HG03039 (cell line): Measurements from ENCODE around the gene PPP2R5C.
A peak's percentile ranks its signal among the peaks of the same experiment; 100 is the strongest.
"Not testable (repeated sequence)": the region's sequence is repeated elsewhere in the genome, so short reads cannot be mapped to it uniquely, and the experiment has no call there.

Experiments used
- ATAC-seq: cut with Tn5 transposase; IDR thresholded peaks from one replicate; pipeline ENCODE4 v1.9.1; 2021; ENCODE audit warnings: mild to moderate bottlenecking, moderate library complexity; ENCODE audit not compliant: unreplicated experiment

Gene PPP2R5C

GRCh38 chr14:101780390-101780789 is 18.9 kb downstream of the PPP2R5C start:
- ATAC-seq = no peak

DNA sequence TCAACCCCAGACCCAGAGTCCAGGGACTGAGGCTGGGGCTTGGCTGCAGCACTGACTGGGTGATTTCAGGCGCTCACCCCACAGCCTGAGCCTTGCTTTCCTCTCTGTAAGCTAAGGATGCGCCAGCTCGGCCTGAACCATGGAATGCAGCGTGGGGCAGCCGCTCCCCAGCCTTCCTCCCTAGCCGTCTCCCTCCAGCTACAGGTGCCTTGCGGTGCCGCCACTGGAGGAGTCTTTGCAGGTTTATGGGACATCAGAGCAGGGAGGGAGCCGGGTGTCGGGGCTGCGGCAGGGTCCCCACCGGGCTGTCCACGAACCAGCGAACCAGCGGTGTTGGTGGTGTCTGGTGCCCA is 19.4 kb downstream of the PPP2R5C start:
- ATAC-seq = no peak

DNA sequence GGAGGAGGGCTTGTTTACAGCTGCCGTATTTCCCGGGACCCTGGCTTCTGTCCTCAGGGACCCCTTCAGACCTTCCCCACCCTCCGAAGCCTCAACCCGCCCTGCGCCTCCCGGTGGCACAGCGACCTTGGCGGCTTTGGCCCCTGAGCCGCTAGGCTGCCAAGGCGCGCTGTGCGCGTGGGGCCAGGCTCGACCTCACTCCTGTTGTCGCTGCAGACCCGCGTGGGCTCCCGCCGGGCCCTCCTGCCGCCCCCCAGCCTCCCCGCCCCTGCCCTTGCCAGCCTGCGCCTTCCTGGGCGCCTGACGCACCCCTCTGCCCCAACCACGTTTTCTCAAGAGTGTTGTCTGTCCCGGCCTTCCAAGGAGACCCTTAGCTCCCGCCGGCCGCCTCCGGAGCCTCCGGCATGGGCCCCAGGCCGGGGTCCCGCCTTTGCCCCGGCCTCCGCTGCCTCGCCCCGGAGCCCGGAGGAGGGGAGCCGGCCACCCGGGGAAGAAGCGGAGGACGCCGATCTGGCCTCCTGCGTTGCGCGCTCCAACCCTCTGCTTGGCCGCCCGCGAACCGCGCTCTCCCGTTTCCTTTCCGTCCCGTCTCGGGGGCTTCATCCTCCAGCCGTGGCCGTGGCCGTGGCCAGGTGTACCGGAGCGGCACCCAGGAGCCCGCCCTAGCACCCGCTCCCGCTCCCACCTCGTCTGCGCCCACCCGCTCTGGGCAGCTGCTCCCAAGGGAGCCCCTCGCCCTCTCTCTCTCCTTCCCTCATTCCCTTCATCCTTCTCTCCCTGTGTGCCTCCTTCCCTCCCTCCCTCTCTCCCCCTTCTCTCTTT is 19.9 kb downstream of the PPP2R5C start:
- no peak for ATAC-seq

- no peak for ATAC-seq
Observed at GRCh38 chr14:101783260-101784016, 21.9 kb downstream of the PPP2R5C start.

DNA sequence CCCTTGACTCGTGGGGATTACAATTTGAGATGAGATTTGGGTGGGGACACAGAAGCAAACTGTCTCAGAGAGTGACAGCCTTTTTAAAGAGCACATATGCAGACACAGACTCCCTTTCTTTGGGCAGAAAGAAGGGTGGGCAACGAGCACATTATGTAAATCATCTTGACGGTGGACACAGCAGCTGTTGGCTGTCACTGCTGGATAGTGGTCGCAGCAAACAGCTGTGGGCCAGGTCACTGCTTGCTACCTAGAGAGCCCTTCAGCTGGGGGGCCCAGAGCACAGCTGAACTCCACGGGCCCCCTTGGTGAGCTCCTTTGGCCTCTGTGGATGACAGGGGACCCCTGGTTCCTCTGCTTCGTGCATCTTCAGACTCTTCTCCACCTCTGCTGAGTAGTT is 23.1 kb downstream of the PPP2R5C start:
- ATAC-seq = no peak

GRCh38 chr14:101788016-101788635 is 26.6 kb downstream of the PPP2R5C start:
- ATAC-seq = no peak

- ATAC-seq = no peak
Observed at GRCh38 chr14:101789222-101789621, 27.7 kb downstream of the PPP2R5C start.

GRCh38 chr14:101790232-101790631 is 28.7 kb downstream of the PPP2R5C start:
- ATAC-seq = no peak

DNA sequence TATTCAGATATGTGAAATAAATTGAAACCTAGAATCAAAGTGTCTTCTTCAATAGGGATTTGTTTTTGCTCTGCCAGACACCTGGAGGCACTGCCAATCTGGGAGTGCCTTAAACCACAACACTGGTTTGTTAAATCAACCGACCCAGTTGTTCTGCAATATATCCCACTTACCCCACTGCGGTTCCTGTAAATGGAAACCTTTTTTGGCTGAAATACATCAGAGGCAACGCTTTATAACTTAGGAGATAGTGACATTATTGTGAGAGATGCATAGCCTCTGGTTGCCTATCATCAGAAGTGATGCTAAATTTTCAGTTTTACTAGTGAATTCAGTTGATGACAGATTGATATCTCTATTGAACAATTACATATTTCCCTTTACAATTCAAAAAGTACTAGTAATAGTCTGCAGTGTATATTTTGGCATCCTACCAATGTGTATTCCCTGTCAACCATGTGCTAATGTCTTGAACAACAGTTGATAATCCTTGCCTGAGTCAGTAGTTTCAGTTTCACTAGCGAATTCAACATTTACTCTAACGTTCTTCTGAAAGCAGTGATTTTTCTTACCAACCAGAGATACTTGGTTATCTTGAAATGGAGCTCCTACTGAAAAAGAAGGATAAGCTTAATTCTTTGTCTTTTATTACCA is 30.5 kb downstream of the PPP2R5C start:
- ATAC-seq = no peak

- no peak for ATAC-seq
Observed at GRCh38 chr14:101796016-101796415, 34.5 kb downstream of the PPP2R5C start.

DNA sequence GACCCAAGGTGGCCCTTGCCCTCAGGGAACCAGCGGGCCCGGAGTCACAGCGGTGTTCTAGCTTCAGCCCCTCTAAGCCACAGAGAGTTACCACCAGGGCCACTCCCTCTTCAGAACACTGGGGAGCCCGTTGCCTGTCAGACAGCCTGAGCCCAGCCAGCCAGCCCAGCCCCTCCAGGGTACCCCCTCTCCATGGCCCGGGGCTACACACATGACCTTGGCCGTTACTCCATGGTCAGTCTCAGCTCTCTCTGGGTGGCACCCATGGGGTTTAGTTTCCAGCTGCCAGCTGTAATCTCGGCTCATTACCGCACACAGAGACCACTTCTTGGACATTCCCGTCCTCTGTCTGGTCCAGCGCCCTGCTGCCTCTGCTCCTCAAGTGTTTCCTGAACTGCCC is 35.0 kb downstream of the PPP2R5C start:
- no peak for ATAC-seq

- no peak for ATAC-seq
Observed at GRCh38 chr14:101797856-101798255, 36.3 kb downstream of the PPP2R5C start.

- ATAC-seq = not testable (repeated sequence)
Observed at GRCh38 chr14:101804373-101804772, 42.9 kb downstream of the PPP2R5C start.

DNA sequence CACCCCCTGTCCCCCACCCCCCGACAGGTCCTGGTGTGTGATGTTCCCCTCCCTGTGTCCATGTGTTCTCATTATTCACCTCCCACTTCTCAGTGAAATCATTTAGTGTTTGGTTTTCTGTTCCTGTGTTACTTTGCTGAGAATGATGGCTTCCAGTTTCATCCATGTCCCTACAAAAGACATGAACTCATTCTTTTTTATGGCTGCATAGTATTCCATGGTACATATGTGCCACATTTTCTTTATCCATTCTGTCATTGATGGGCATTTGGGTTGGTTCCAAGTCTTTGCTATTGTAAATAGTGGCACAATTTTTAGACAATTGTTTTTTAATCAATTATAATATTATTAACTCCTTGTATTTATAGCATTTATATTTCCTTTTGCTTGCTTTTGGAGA is 44.7 kb downstream of the PPP2R5C start:
- not testable (repeated sequence) for ATAC-seq

DNA sequence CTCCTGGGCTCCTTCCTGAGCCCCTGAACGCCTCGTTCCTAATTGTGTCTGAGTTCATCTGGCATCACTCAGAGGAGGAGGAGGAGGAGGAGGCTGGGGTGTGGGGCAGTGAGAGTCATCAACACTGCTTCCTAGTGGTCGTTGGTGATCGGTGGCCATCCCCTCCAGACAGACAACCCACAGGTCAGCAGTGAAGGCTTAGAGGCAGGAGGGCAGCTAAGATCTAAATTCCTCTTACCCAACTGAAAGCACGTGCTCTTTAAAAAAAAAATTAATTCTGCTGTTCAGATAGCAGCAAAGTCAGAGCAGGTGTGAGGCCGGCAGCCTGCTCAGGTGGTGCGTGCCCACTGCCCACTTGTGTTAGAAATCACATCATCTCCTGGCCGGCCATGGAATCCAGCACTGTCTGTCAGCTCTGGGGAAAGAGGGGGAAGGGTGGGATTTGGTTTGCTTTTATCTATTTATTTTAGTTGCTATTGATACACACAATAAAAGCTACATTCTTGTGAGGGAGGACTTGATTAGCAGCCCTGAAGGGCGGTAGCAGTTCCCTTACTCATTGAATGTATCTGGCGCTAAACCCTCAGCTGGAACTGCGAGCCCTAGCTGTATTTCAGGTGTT is 46.6 kb downstream of the PPP2R5C start:
- no peak for ATAC-seq

- no peak for ATAC-seq
Observed at GRCh38 chr14:101808894-101809670, 47.6 kb downstream of the PPP2R5C start.

GRCh38 chr14:101809671-101810514 is 48.4 kb downstream of the PPP2R5C start:
- ATAC-seq = peak; percentile 76

- ATAC-seq = no peak
Observed at GRCh38 chr14:101810897-101811621, 49.5 kb downstream of the PPP2R5C start.

DNA sequence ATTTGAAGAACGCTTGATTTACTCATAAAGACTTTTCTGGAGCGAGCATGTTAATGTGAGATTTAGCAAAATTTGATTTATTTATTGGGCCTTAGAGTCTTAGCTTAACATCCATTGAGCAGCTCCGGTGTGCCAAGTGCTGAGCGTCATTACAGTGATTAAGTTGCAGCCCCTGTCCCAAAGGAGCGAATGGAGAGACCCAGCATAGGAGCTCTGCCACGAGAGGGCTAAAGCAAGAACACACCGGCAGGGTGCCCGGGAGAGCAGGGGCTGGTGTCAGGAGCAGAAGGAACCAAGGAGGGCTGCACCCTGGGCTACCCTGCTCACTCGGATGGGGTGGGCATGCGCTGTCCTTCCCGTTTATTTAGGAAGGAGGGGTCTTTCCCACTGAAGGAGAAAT is 50.6 kb downstream of the PPP2R5C start:
- no peak for ATAC-seq
